HG03064 (cell line): ENCODE results near the gene CHRNA3.
"Not testable (repeated sequence)": the region's sequence is repeated elsewhere in the genome, so short reads cannot be mapped to it uniquely, and the experiment has no call there.

Source experiments
- ATAC-seq: cut with Tn5 transposase; IDR thresholded peaks from one replicate; pipeline ENCODE4 v1.9.1; 2021; ENCODE audit warnings: low read depth; ENCODE audit not compliant: unreplicated experiment

CHRNA3 gene

DNA sequence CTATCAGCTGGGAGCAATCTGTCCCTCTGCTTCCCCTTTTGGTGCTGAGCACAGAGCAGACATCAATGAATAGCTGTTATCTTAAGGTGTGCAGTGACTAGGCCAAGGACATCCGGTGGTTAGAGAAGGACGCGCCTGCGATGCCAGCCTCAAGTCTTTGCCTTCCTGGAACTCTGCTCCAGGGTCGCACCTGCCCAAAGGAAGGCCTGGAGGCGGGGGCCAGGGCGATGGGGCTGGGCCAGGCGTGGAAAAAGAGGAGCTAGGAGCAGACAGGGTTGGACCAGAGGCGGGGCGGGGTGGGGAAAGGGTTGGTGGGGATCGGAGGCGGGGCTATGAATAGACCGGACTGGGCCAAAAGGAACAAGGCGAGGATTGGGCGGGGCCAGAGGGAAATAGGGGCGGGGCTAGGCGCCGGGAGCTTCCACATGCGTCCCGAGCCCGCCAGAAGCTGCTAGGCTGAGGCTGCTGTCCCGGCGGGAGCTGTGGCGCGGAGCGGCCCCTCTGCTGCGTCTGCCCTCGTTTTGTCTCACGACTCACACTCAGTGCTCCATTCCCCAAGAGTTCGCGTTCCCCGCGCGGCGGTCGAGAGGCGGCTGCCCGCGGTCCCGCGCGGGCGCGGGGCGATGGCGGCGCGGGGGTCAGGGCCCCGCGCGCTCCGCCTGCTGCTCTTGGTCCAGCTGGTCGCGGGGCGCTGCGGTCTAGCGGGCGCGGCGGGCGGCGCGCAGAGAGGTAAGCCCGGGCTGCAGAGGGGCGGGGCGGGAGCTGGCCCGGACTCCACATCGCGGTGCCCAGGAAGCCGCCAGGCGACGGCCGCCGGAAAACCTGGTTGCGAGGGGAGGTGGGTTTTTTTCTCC, 55.5 kb downstream of the CHRNA3 start, which contains the start of gene CHRNA5:
TSS of gene CHRNA5 (plus strand) at position 424 of the 854 bp plus-strand sequence. CDS start at position 624, 200 bp downstream.
- ATAC-seq, result peak; percentile 65

DNA sequence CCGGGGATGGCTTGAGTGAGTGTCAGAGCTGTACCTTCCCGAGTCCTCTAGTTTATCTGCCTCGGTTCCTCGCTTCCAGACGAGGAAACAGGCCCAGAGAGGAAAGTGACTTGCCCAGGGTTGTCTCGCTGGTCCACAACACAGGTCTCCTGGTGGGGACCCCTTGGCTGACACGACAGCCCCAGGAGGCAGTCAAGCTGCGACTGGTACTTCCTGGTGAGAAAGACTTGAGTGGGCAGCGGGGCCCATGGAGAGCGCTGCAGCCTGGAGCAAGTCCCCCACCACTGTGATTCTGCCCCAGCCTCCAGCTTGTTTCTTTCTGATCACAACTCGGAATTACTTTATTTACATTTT, 56.1 kb downstream of the CHRNA3 start:
- peak; percentile 15 for ATAC-seq

GRCh38 chr15:78563092-78563491, 57.7 kb downstream of the CHRNA3 start:
- no peak for ATAC-seq

- no peak for ATAC-seq
Measured at GRCh38 chr15:78561490-78561889, 59.3 kb downstream of the CHRNA3 start.

DNA sequence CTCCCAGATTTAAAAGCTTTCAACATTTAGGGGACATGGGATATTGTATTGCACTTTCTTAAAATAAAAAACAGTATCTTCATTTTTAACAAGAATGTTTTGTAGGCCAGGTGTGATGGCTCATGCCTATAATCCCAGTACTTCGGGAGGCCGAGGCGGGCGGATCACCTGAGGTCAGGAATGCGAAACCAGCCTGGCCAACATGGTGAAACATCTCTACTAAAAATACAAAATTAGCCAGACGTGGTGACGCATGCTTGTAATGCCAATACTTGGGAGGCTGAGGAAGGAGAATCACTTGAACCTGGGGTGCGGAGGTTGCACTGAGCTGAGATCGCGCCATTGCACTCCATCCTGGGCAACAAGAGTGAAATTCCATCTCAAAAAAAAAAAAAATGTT, 60.6 kb downstream of the CHRNA3 start:
- ATAC-seq, result not testable (repeated sequence)

GRCh38 chr15:78552597-78552996, 68.2 kb downstream of the CHRNA3 start:
- no peak for ATAC-seq

- no peak for ATAC-seq
Measured at GRCh38 chr15:78551902-78552301, 68.9 kb downstream of the CHRNA3 start.

- ATAC-seq, result no peak
Measured at GRCh38 chr15:78550815-78551214, 70.0 kb downstream of the CHRNA3 start.

- no peak for ATAC-seq
Measured at GRCh38 chr15:78550194-78550593, 70.6 kb downstream of the CHRNA3 start.
